ENCODE measurements around the gene RNF138. TPM values are rescaled to one million over a fixed set of nuclear protein-coding genes. Genes with fewer than 3 reads are reported as not detected.
A peak's percentile ranks its signal among the peaks of the same experiment; 100 is the strongest.

The RNF138 gene
- total and polyA plus RNA-seq, 2 of the 13 experiments (the other 11 are each of a cell fraction or from before 2014, with no cell fraction given), result 14.6 to 33.6 TPM

DNA sequence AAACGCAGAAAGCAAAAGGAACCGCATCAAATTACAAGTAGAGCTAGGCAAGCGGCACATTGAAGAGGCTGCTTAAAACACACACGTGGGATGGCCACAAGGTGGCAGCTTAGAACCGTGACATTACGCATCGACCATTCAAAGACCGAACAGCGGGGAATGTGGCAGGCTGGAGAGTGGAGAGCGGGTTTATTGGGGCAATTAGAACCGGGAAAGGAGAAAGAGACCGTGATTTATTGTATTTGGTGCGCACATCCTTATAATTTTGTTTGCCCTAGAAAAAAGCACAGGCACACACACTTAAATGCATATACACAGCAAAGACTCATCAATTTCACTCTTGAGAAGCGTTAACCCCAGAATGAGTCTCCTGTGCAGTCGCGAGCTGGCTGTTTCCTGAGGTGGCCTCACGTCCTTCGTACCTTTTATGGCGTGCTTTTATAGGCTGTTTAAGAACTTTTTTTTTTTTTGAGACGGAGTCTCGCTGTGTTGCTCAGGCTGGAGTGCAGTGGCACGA is 66.5 kb downstream of the RNF138 start:
- DNase-seq (ENCODE audit: low spot score), result peak; percentile 81
- H3K4me1 ChIP-seq (ENCODE audit: insufficient read depth, low read length), result peaks cover 6% of the 10 kb centered on the region; the same call in 1 of the 2 replicates
- ChIA-PET POLR2A (interaction anchor here (0.9 to 1.2 kb wide), 2 partner anchors 114 to 313 kb away, joined by 3 to 4 read pairs; partner anchors contain the start of gene GAREM1), CTCF (ENCODE audit: low intra/inter-chr PET ratio, low total read pairs) (interaction anchor here (1.2 to 3.8 kb wide), 3 partner anchors 113 to 393 kb away, joined by 3 to 84 read pairs (median 5); no protein-coding TSS in a partner anchor)
- intact Hi-C loops (cut with micrococcal nuclease; ENCODE audit: unreplicated experiment), result loop anchor here (1.0 to 5.0 kb wide), 6 partner anchors 81 to 391 kb away; partner anchors contain the start of gene GAREM1
- no peak overlapping the region for H3K9ac ChIP-seq (ENCODE audit: insufficient read depth, low read depth, low read length)
- in situ Hi-C loops (cut with HindIII; ENCODE audit: extremely low pct_ligation_motif_present, low pct_unique_long_range_greater_than_20kb), result loop anchor here (10.0 kb wide), 1 partner anchor 107 kb away; no protein-coding TSS in a partner anchor
- peaks cover 1 to 3% of the 10 kb centered on the region in 2 experiments; a peak in 3 of 5 replicates for H3K27me3 ChIP-seq (ENCODE audit: control insufficient read depth in 1 of 2, insufficient read depth in 2 of 2, low read length in 2 of 2)
- no peak overlapping the region for H3K27ac ChIP-seq (ENCODE audit: extremely low read length, insufficient read depth, low read length)
- peak overlapping the region in 2 of 3 experiments; percentile 40 to 57; a peak in 3 of 6 replicates for H3K4me3 ChIP-seq (replicated peaks in 1 of 3; ENCODE audit: insufficient read depth in 1 of 3, low read depth in 2 of 3, low read length in 3 of 3)
- peak overlapping the region; percentile 52 for H2AFZ ChIP-seq (ENCODE audit: low read length)
- H3K36me3 ChIP-seq (replicated peaks in 1 of 2; ENCODE audit: control insufficient read depth in 1 of 2, insufficient read depth in 2 of 2, low read length in 2 of 2), result no peaks in the 10 kb centered on the region
- peak; percentile 82 for FAIRE-seq
- no peaks in the 10 kb centered on the region for H4K20me1 ChIP-seq (ENCODE audit: insufficient read depth, low read length)
- no peaks in the 10 kb centered on the region for H3K79me2 ChIP-seq (ENCODE audit: insufficient read depth, low read length)
- WGBS (ENCODE audit: low lambda C conversion rate), result 3% methylated on average over 22 of the region's 22 CpGs
- peak; percentile 98 for ATAC-seq
- no peaks in the 10 kb centered on the region for H3K9me3 ChIP-seq (ENCODE audit: low read length)
- H3K4me2 ChIP-seq (ENCODE audit: low read depth, low read length), result peak overlapping the region; percentile 95
- no TSS peak for BruUV-seq (replicated peaks)
- TF ChIP-seq PITX1 (CRISPR knock-in tag; IDR thresholded peaks at IDR 0.05) (peak; percentile 43; the same call in 1 of the 2 replicates), GPN1 (CRISPR knock-in tag; IDR thresholded peaks at IDR 0.05; ENCODE audit: borderline replicate concordance) (no peak), WIZ (CRISPR knock-in tag; IDR thresholded peaks at IDR 0.05) (no peak), SUZ12 (IDR thresholded peaks at IDR 0.05; ENCODE audit: low read depth, low read length) (no peak), KAT8 (CRISPR knock-in tag; IDR thresholded peaks at IDR 0.05) (0 out of 2 replicates have a peak, but pooled peaks have one; percentile 16), MEF2D (CRISPR knock-in tag; IDR thresholded peaks at IDR 0.05) (0 out of 2 replicates have a peak, but pooled peaks have one; percentile 31), ZBTB21 (CRISPR knock-in tag; IDR thresholded peaks at IDR 0.05) (no peak), ZNF501 (CRISPR knock-in tag; IDR thresholded peaks at IDR 0.05) (0 out of 2 replicates have a peak, but pooled peaks have one; percentile 36), RAD21 (CRISPR knock-in tag; IDR thresholded peaks at IDR 0.05) (peak; percentile 82), STAG1 (CRISPR knock-in tag; IDR thresholded peaks at IDR 0.05) (peak; percentile 98)
- TF ChIP-seq, protein P1, sequence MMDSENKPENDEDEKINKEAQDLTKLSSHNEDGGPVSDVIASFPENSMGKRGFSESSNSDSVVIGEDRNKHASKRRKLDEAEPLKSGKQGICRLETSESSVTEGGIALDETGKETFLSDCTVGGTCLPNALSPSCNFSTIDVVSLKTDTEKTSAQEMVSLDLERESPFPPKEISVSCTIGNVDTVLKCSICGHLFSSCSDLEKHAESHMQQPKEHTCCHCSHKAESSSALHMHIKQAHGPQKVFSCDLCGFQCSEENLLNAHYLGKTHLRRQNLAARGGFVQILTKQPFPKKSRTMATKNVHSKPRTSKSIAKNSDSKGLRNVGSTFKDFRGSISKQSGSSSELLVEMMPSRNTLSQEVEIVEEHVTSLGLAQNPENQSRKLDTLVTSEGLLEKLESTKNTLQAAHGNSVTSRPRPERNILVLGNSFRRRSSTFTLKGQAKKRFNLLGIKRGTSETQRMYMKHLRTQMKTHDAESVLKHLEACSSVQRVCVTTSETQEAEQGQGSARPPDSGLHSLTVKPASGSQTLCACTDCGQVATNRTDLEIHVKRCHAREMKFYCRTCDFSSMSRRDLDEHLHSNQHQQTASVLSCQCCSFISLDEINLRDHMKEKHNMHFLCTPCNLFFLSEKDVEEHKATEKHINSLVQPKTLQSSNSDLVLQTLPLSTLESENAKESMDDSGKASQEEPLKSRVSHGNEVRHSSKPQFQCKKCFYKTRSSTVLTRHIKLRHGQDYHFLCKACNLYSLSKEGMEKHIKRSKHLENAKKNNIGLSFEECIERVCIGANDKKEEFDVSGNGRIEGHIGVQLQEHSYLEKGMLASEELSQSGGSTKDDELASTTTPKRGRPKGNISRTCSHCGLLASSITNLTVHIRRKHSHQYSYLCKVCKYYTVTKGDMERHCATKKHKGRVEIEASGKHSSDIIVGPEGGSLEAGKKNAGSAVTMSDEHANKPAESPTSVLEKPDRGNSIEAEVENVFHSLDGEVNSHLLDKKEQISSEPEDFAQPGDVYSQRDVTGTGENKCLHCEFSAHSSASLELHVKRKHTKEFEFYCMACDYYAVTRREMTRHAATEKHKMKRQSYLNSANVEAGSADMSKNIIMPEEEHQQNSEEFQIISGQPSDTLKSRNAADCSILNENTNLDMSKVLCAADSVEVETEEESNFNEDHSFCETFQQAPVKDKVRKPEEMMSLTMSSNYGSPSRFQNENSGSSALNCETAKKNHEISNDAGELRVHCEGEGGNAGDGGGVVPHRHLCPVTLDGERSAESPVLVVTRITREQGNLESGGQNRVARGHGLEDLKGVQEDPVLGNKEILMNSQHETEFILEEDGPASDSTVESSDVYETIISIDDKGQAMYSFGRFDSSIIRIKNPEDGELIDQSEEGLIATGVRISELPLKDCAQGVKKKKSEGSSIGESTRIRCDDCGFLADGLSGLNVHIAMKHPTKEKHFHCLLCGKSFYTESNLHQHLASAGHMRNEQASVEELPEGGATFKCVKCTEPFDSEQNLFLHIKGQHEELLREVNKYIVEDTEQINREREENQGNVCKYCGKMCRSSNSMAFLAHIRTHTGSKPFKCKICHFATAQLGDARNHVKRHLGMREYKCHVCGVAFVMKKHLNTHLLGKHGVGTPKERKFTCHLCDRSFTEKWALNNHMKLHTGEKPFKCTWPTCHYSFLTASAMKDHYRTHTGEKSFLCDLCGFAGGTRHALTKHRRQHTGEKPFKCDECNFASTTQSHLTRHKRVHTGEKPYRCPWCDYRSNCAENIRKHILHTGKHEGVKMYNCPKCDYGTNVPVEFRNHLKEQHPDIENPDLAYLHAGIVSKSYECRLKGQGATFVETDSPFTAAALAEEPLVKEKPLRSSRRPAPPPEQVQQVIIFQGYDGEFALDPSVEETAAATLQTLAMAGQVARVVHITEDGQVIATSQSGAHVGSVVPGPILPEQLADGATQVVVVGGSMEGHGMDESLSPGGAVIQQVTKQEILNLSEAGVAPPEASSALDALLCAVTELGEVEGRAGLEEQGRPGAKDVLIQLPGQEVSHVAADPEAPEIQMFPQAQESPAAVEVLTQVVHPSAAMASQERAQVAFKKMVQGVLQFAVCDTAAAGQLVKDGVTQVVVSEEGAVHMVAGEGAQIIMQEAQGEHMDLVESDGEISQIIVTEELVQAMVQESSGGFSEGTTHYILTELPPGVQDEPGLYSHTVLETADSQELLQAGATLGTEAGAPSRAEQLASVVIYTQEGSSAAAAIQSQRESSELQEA (CRISPR knock-in tag; IDR thresholded peaks at IDR 0.05; ENCODE audit: not compliant biosample characterization), result no peak
- TF ChIP-seq, protein P2, sequence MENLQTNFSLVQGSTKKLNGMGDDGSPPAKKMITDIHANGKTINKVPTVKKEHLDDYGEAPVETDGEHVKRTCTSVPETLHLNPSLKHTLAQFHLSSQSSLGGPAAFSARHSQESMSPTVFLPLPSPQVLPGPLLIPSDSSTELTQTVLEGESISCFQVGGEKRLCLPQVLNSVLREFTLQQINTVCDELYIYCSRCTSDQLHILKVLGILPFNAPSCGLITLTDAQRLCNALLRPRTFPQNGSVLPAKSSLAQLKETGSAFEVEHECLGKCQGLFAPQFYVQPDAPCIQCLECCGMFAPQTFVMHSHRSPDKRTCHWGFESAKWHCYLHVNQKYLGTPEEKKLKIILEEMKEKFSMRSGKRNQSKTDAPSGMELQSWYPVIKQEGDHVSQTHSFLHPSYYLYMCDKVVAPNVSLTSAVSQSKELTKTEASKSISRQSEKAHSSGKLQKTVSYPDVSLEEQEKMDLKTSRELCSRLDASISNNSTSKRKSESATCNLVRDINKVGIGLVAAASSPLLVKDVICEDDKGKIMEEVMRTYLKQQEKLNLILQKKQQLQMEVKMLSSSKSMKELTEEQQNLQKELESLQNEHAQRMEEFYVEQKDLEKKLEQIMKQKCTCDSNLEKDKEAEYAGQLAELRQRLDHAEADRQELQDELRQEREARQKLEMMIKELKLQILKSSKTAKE (CRISPR knock-in tag; IDR thresholded peaks at IDR 0.05; ENCODE audit: borderline replicate concordance), result no peak
